Epithelial cell of proximal tubule (primary cell): ENCODE results near the gene CAMKK1. TPM values are rescaled to one million over a fixed set of nuclear protein-coding genes. Genes with fewer than 3 reads are reported as not detected.

Source experiments
- DNase-seq: peaks from one replicate; pipeline ENCODE4 v3.0.0-alpha.2; 2011; ENCODE audit warnings: low read depth
- H3K4me3 ChIP-seq: 2 replicates; pipeline ENCODE4 v1.5.1; 2011; ENCODE audit warnings: low read depth, mild to moderate bottlenecking, low read length
- total RNA-seq: library from RNA; depleted of rRNA; stranded (reverse); fragments of >200 nt; gene quantifications from 2 replicates; pipeline ENCODE4 v1.2.3, GENCODE V29; 2015
- TF ChIP-seq, protein P1 (sequence below): conservative IDR thresholded peaks from 2 replicates; pipeline ENCODE4 v1.5.1; 2012; ENCODE audit warnings: low read depth, mild to moderate bottlenecking, low read length

The CAMKK1 gene
- 5.9 and 7.1 TPM in 2 replicates for total RNA-seq

- TF ChIP-seq, protein P1, sequence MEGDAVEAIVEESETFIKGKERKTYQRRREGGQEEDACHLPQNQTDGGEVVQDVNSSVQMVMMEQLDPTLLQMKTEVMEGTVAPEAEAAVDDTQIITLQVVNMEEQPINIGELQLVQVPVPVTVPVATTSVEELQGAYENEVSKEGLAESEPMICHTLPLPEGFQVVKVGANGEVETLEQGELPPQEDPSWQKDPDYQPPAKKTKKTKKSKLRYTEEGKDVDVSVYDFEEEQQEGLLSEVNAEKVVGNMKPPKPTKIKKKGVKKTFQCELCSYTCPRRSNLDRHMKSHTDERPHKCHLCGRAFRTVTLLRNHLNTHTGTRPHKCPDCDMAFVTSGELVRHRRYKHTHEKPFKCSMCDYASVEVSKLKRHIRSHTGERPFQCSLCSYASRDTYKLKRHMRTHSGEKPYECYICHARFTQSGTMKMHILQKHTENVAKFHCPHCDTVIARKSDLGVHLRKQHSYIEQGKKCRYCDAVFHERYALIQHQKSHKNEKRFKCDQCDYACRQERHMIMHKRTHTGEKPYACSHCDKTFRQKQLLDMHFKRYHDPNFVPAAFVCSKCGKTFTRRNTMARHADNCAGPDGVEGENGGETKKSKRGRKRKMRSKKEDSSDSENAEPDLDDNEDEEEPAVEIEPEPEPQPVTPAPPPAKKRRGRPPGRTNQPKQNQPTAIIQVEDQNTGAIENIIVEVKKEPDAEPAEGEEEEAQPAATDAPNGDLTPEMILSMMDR, result no peak
- H3K4me3 ChIP-seq, result peak within 1 kb of the TSS; percentile 73
- no peak for DNase-seq
Measured at GRCh38 chr17:3893003-3893719, at the start of gene CAMKK1. Gene CAMKK1 (minus strand): TSS chr17:3893053. CDS start chr17:3885687, 7,366 bp downstream.

- DNase-seq, result no peak
- H3K4me3 ChIP-seq, result no peak overlapping the region
- TF ChIP-seq, protein P1, result no peak
Measured at GRCh38 chr17:3940965-3941698, 48.3 kb upstream of the CAMKK1 start.

DNA sequence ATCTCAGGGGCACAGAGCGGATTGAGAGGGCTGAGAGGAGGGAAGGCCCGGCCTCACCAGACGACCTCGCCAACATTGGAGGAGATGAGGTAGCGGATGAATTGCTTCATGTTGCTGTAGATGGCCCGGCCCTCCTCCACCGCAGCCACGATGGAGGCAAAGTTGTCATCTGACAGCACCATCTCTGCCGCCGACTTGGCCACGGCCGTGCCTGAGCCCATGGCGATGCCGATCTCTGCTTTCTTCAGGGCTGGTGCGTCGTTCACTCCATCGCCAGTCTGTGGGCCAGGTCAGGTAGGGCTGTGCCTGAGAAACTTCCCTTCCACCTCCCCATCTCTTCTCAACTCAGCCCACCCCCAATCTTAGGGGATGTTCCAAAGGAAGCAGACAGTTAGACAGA is 44.5 kb upstream of the CAMKK1 start:
- TF ChIP-seq, protein P1, result no peak
- no peak for DNase-seq
- no peak overlapping the region for H3K4me3 ChIP-seq

GRCh38 chr17:3935825-3936355 is 43.0 kb upstream of the CAMKK1 start:
- H3K4me3 ChIP-seq, result no peak overlapping the region
- DNase-seq, result no peak
- TF ChIP-seq, protein P1, result no peak

GRCh38 chr17:3935140-3935542 is 42.3 kb upstream of the CAMKK1 start:
- no peak for DNase-seq
- TF ChIP-seq, protein P1, result peak; percentile 86
- no peak overlapping the region for H3K4me3 ChIP-seq

DNA sequence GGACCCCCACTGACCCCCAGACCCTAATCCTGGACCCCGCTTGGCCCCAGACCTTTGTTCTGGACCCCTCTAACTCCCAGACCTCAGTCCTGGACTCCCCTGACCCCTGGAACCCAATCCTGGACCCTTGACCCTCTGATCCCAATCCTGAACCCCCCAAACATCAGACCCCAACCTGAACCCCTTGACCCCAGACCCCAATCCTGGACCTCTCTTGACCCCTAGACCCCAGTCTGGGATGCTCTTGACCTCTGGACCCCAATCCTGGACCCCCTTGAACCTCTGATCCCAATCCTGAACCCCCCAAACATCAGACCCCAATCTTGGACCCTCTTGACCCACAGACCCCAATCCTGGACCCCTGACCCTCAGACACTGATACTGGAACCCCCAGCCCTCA is 36.9 kb upstream of the CAMKK1 start:
- TF ChIP-seq, protein P1, result no peak
- DNase-seq, result no peak
- H3K4me3 ChIP-seq, result no peak overlapping the region
